HG03558 (cell line): ENCODE results near the gene PLEKHA3.
A peak's percentile ranks its signal among the peaks of the same experiment; 100 is the strongest.
"Not testable (repeated sequence)": the region's sequence is repeated elsewhere in the genome, so short reads cannot be mapped to it uniquely, and the experiment has no call there.

Experiments used
- ATAC-seq: cut with Tn5 transposase; IDR thresholded peaks from one replicate; pipeline ENCODE4 v1.9.1; 2021; ENCODE audit warnings: moderate number of reproducible peaks; ENCODE audit not compliant: unreplicated experiment; ENCODE audit errors: extremely low read depth

Gene PLEKHA3

DNA sequence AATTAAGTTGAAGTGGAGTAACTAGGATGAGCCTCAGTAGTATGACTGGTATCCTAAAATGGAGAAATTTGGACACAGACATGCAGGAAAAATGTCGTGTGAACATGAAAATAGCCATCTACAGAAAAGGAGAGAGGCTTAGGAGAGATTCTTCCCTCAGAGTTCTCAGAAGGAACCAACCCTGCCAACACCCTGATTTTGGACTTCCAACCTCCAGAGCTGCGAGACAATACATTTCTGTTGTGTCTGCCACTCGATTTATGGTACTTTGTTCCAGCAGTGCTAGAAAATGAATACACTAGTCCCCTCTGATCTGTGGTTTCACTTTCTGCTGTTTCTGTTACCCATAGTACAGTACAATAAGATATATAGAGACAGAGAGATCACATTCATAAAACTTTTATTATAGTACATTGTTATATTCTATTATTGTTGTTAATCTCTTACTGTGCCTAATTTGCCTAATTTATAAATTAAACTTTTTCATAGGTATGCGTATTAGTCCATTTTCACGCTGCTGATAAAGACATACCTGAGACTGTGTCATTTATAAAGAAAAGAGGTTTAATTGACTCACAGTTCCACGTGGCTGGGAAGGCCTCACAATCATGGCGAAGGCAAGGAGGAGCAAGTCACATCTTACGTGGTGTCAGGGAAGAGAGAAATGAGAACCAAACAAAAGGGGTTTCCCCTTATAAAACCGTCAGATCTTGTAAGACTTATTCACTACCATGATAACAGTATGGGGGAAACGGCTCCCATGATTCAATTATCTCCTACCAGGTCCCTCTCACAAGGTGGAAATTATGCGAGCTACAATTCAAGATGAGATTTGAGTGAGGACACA is 41.3 kb downstream of the PLEKHA3 start:
- ATAC-seq = no peak

DNA sequence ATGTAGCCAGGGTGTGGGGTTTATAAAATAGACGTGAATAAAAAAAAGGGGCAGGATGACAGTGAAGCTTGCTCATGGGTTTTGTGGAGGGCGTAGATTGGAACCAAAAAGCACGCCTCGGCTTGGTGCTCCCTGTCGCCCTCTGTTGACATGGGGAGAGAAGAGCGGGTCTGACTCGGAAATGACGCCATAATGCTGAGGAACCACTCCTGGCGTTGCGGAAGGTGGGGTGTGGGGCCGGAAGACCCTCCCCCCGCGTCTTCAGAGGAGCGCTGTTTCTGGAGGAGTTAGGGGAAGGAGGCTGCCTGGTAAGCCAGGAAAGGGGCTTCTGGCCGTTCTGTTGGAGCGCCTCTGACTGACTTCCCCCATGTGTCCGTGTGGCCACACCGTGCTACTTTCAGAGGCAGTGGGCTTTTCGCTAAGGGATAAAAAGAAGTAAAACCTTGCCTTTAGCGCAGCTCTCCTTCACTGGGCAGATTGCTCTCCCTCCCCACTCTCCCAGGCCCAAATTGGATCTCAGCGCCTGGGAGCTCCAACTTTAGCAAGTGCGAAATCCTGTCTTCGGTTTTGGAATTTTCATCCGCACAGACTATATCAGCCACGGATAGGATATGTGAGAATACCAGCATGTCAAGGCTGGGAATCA is 42.8 kb downstream of the PLEKHA3 start:
- peak; percentile 76 for ATAC-seq

DNA sequence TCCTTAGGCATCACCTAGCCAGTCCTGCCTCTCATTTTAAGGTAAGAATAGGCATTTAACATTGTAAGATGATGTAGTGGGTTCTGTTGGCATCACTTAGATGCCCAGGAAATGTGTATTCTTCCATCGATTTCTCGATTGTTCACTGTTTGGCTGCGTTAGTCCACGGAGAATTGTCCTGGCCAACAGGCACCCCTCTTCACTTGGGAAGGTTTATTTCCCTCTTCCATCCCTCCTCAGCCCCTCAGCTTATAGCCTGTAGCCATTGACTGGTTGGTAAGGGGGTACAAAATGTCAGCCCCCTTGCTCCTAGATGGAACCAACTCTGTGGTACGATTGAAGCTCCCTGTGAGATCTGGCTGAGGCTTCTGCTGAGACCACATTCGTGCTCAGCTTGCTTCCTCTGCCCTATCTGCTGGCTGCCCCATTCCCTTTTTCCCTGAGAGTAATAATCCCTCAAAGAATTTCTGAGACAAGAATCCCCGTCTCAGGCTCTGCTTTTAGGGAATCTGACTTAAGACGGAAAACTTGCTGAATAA is 43.4 kb downstream of the PLEKHA3 start:
- ATAC-seq = no peak

DNA sequence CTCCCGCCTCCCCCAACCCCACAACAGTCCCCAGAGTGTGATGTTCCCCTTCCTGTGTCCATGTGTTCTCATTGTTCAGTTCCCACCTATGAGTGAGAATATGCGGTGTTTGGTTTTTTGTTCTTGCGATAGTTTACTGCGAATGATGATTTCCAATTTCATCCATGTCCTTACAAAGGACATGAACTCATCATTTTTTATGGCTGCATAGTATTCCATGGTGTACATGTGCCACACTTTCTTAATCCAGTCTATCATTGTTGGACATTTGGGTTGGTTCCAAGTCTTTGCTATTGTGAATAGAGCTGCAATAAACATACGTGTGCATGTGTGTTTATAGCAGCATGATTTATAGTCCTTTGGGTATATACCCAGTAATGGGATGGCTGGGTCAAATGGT is 44.8 kb downstream of the PLEKHA3 start:
- not testable (repeated sequence) for ATAC-seq

- ATAC-seq = not testable (repeated sequence)
Measured at GRCh38 chr2:178525460-178525859, 45.2 kb downstream of the PLEKHA3 start.

DNA sequence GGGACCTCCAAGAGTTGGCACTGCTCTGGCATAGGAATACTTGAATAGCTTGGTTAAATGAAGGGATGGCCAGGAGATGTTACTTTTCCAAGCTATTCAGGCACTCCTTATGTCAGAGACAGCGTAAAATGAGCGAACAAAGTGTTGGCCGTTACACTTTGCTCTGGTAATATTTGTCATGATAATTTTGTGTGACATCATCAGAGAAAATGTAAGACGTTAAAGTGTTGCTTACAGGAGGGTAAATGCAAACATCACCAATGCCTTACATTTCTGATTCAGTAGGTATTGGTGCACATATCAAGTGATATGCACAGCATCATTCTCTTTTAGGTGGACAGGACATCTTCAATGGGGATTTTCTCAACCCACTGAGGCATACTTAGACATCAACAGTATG is 46.0 kb downstream of the PLEKHA3 start:
- ATAC-seq = no peak

- no peak for ATAC-seq
Measured at GRCh38 chr2:178527592-178527991, 47.3 kb downstream of the PLEKHA3 start.

DNA sequence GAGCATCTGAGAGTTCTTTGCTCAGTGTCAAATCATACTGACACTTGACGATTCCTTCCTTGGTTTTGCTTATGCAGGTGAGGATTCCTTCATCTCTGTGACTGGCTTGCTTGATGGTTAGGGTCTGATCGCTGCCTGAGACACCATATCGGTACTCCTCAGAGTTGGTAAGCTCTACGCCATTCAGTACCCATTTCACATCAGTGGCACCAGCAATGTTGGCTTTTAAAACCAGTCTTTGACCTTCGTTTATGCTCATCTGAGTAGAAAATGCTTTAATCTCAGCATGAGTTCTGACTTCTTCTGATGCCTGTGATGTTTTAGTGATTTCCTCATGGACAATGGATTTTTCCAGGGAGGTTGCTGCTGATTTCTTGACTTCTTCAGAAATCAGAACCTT is 48.4 kb downstream of the PLEKHA3 start:
- no peak for ATAC-seq

GRCh38 chr2:178529194-178529593 is 48.9 kb downstream of the PLEKHA3 start:
- ATAC-seq = no peak

- no peak for ATAC-seq
Measured at GRCh38 chr2:178530131-178530530, 49.9 kb downstream of the PLEKHA3 start.

GRCh38 chr2:178530625-178531142 is 50.4 kb downstream of the PLEKHA3 start:
- ATAC-seq = peak; percentile 91

- no peak for ATAC-seq
Measured at GRCh38 chr2:178531168-178531567, 50.9 kb downstream of the PLEKHA3 start.

- ATAC-seq = no peak
Measured at GRCh38 chr2:178536037-178536436, 55.8 kb downstream of the PLEKHA3 start.

GRCh38 chr2:178542161-178542560 is 61.9 kb downstream of the PLEKHA3 start:
- ATAC-seq = no peak

DNA sequence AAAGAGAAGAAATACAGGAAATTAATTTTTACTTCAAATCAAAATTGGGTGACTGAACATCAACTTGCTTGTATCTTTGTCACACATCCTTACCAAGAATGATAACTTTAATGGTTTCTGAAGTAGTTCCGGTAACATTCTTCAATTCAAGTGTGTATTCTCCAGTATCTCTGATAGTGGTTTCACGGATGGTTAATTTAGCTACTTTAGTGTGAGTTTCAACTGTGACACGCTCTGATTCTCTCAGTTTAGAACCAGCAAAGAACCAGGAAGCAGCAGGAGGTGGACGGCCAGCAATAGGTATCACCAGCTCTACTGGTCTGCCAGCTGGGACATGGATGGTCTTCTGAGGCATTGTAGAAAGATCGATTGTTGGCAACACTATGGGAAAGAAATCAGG is 62.3 kb downstream of the PLEKHA3 start:
- no peak for ATAC-seq

DNA sequence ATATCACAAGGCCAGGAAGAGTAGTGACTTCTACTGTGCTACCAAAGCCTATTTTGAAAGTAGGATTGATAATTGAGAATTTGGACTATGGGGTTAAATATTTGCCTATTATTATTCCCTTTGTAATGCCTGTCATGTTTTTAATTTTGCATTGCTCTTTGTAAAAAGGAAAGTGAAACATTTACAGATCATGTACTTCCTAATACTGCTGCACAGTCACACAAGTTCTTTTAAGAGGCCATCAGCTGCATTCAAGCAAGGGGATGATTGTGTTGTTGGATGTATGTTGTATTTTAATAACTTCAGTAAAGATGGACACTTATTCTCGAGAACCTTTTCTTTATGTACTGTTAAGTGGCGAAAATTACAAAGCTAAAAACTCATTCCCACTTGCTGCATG is 70.1 kb downstream of the PLEKHA3 start:
- ATAC-seq = no peak

DNA sequence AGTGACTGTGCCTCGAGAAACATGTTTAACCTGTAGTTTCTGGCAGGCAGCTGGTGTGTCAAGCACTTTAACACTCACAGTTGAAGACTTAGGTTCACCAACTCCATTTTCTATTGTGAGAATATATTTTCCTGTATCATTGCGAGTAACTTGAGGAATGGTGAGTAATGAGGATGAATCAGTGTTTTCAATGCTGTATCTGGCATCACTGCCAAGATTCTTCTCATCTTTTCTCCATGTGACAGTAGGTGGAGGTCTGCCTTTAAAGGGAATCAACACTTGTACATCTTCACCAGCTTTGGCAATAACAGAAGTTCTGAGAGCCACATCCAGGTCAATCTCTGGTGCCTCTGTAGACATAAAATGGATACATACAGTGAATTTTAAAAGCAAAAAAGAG is 72.8 kb downstream of the PLEKHA3 start:
- ATAC-seq = no peak
